KBM-7 (cell line): ENCODE measurements around the gene JCAD.
"Not testable (repeated sequence)": the region's sequence is repeated elsewhere in the genome, so short reads cannot be mapped to it uniquely, and the experiment has no call there.

Experiments used
- DNase-seq: peaks from one replicate; pipeline ENCODE4 v3.0.0-alpha.2; 2015
- in situ Hi-C: fragments of 300-500 bp; cut with MboI; formaldehyde crosslinking; loops from 2 replicates; pipeline ENCODE4 v1.14.3; 2020; ENCODE audit warnings: low sequenced_read_pairs, low pct_unique_long_range_greater_than_20kb, mixed read lengths

The JCAD gene

DNA sequence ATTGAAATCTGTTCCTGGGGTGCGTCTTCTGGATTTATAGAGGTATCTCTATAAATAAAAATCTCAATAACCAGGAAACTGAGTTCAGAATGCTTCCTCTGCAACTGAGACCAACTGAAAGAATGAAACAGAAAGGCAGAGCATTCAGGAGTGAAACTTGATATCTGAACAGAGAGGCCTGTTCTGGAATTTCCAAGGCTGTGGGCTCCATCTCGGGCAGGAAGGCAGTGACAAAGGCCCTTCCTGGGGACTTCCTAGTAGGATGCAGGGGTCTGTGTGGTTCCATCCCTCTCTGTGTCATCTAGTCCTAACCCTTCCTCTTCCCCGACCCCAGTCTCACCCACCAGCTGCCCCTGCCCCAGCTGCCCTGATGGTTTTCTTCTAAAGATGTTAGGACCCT is 52.0 kb downstream of the JCAD start:
- in situ Hi-C loops: no loop called here
- DNase-seq: no peak

DNA sequence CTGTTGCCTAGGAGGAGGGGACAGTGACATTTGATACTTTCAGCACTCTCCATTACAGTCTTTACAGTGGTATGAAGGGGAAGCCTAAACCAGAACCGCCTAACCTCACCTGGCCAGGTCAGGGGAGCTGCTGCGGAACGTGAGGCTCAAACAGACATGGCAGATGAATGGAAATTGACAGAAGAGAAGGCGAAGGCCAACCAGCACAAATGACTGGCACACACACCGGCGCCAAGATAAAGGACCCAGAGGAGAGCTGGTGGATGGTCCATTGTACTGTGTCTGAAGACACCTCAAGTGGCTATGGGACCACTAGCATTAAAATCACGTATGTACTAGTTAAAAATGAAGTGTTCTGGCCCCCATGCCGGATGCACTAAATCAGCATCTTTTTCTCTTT is 53.0 kb downstream of the JCAD start:
- DNase-seq: no peak
- in situ Hi-C loops: no loop called here

DNA sequence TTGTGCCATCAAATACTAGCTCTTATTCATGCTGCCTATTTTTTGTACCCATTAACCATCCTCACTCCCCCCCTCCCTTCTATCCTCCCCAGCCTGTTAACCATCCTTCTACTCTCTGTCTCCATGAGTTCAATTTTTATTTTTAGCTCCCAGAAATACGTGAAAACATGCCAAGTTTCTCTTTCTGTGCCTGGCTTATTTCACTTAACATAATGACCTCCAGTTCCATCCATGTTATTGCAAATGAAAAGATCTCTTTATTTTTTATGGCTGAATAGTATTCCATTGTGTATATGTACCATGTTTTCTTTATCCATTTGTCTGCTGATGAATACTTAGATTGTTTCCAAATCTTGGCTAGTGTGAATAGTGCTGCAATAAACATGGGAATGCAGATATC is 54.3 kb downstream of the JCAD start:
- DNase-seq, in situ Hi-C loops: not testable (repeated sequence)

DNA sequence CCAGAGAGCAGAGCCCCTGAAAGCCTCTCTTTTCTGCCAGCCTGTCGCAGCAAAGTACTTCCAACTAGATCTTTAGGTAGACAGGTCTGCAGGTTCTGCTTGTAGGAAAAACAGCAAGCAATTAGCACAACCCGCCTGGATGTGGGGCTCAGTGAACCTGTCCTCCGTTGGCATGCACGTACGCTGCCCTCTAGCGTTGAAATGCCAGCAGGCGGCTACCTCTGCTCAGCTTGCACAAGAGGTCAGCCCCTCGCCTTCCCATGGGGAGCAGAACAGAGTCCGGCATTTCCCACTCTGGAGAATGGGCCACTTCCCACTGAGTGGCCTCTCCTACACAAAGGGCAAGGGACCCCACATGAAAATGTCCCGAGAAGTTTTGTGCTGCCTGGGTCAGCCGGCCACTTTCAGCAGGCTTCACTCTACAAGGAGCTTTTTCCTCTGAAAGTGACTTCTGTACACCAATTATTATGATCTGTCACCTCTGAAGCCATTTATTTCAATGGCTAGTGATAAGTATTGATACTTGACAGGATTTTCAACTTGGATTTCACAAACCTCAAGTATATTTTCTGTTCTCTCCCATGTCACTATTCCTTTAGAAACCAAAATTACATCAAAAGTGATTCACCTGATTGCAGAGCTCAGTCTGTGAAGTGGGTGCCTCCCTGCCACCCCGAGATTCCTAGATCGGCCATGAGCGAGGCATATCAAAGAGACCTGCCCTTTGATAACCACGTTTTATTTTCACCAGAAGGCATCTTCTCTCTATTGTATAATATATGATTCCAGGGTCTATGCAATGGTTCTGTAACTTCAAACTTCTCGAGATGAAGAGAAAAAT is 56.7 kb downstream of the JCAD start:
- DNase-seq: peak; percentile 83
- in situ Hi-C loops: no loop called here

DNA sequence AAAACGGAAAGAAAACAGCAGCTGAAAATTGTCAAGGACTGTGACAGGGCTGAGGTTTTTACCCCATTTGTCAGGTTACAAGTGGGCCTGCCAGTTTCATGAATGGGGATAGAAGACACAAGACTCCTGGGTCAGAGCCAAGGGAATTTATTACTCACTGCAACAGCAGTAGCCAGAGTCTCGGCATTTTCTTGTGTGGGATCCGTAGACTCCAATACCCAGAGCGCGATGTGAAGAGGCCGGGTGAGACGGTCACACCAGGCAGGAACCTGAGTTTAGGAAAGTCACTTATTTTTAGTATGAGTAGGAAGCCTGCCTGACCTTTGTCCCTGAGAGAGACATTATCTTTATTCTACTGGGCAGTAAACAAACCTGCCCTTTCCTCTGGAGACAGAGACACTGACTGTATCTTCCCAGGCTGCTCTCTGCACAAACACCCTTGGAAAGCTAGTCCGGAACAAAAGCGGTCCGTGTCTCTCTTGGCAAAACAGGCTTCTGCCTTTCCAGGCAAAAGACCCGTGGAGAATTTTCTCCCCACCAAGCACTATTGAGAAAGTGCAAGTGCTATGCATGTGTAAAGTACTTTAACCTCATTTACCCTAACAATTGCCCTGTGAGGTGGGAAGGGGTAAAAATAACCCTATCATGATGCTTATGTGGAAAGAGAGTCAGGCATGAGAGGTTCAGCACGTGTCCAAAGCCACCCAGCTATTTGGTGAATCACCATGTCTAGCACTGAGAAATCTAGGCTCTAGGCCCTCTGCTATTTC is 58.4 kb downstream of the JCAD start:
- no peak for DNase-seq
- in situ Hi-C loops: no loop called here

DNA sequence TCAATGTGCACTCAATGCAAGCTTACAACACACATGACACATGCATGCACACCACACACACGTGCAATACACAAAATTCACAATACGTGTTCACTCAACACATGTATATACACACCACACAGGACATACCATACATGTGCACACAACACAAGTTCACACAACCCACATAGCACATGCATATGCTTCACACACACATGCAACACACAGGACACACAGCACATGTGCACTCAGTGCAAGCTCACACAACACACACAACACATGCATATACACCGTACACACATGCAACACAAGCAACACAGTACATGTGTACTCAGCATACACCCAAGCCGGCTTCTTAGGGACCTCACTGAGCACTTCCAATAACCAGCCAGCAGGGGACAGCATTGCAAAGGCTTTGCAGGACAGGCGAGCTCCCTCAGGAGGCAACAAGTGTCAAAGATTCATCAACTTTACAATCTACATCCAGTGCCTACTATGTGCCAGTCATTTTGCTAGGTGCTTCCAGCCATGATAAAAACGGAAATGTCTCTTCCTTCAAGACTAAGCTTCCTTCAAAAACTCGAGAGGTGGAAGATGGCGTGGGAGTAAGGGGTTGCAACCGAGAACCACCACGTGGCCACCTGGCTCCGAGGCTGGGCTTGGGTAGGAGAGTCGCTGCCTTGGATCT is 61.1 kb downstream of the JCAD start:
- in situ Hi-C loops: no loop called here

DNA sequence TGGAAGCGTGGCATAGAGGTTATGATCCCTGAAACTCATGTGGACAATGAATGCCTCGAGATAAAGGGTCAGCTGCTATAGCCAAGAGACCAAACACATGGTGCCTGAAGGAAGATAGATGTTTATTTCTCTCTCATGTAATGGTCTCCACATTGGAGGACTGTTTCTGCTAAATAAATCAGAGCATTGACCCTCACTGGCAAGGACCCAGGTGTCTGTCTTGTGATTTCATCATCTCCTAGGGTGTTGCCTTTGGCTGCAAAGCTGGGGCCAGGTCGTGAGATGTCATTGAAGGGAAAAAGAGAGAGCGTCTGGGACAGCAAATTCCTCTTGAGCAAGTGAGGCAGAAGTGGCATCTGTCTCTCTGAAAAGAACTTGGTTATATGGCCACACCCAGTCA is 64.6 kb downstream of the JCAD start:
- in situ Hi-C loops: no loop called here
- no peak for DNase-seq

More for the DNA sequence above, 61.1 kb downstream of the JCAD start:
- peak; percentile 76 for DNase-seq

DNA sequence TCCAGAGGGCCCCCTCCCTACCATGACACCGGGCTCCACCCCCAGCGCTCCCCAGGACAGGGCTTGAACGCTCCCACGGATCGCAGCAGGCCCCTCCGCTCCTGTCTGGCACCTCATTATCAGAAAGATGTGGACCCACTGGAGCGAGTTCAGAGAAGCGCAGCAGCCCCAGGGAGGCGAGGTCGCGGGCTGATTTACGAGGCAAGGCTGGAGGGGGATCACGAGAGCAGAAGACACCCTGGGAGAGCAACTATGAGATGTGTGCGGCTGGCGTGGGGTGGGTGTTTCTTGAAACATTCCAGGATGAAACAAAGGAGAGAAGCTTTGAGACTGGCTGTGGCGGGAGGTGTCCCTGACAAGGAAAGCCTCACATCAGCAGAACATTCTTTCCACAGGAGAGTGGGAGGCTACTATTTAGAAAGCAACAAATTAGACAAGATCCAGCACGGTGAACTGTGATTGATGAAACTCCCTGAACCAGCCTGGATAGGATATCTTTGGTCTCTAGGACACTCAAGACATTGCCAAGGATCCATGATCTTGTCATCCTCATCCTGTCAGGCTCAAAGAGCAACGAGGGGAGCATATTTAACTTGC is 66.0 kb downstream of the JCAD start:
- DNase-seq: no peak
- in situ Hi-C loops: no loop called here

DNA sequence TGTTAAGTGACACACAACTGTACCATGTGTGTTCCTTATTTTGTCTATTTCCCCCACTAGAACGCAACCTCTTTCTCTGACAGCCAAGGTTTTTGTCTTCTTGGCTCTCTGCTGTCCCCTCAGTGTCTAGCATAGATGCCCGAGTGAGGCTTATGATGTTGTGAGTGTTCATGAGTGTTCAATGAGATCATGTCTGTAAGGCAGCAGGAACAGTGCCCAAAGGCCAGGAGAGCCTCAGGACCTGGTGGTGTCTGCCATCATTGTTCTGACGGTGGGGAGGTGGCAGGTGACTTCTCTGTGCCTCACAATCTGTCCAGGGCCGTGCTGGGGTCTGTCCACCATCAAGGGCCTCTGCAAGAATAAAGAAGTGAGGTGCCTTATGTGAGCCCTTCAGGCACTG is 66.5 kb downstream of the JCAD start:
- in situ Hi-C loops: no loop called here

DNA sequence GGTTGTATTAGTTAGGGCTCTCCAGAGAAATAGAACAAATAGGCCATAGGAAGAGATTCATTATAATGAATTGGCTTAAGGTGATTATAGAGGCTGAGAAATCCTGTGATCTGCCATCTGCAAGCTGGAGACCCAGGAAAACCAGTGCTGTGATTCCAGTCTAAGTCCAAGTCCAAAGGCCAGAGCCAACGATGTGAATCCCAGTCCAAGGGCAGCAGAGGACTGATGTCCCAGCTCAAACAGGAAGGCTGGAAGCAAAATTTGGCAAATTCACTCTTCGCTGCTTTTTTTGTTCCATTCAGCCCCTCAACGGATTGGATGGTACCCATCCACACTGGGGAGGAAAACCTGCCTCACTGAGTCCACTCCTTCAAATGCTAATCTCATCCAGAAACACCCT is 68.0 kb downstream of the JCAD start:
- in situ Hi-C loops: no loop called here
- no peak for DNase-seq

More for the DNA sequence above, 66.5 kb downstream of the JCAD start:
- DNase-seq: no peak

DNA sequence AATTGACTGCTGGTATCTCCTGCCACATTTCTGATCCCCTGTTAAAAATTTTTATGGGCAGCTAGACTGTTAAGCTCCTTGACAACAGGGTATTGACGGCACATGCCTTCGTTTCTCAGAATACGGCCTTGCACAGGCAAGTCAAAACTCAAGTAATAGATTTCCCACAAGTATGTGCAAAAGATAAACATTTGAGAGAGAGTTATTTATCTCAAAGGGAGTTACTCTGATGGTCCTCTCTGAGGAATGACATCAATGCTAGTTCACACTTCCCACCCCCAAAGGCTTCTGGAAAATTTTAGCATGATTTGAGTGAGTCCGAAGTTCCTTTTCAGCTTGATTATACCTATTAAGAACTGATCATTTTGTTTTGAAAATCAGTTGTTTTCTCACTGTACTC is 71.9 kb downstream of the JCAD start:
- no peak for DNase-seq
- in situ Hi-C loops: no loop called here

DNA sequence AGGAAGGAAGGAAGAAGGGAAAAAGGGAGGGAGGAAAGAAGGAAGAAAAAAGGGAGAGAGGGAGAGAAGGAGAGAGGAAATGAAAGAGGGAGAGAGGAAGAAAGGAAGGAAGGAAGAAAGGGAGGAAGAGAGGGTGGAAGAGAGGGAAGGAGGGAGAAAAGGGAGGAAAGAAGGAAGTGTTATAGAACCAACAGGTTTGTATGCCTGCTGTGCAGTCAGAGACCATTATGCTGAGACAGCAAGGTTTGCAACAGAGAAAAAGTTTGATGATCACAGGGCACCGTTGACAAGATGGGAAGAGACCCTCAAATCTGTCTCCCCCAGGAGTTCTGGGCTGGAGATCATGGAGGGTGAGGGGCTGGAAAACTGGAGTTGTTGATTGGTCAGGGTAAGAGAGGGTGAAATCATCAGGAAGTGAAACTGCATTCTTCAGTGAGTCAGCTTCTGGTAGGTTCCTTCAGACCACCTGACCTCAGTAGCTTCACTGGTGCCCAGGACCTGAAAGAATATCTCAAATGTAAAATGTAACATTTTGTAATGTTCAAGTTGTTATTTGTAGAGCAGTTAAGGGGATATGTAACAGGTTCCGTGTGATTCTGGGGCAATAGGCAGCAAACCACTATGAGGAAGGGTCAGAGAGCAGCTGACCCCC is 76.3 kb downstream of the JCAD start:
- in situ Hi-C loops: no loop called here
- no peak for DNase-seq

DNA sequence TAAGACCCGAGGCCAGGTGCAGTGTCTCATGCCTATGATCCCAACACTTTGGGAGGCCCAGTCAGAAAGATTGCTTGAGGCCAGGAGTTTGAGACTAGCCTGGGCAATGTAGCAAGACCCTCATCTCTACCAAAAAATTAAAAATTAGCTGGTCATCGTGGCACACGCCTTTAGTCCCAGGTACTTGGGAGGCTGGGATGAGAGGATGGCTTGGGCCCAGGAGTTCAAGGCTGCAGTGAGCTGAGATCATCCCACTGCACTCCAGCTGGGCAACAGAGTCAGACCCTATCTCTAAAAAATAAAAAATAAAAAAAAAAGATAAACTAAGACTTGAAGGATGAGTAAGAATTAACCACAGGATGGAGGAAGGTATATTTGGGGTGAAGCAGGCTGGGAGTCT is 77.9 kb downstream of the JCAD start:
- in situ Hi-C loops: no loop called here
- no peak for DNase-seq

DNA sequence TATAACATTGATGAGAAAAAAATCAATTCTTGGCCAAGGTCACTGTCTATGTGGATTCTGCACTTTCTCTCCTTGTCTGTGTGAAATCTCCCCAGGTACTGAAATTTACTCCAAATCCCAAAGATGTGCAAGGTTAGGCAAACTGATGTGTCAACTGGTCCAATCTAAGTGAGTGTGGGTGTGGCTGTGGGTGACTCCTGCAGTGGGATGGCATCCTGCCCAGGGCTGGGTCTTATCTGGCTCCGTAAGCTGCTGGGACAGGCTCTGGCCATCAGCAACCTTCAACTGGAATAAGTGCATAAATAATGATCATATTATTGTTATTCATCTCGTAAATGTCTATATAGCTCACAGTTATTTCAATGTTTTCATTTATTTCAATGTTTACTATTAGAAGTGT is 79.3 kb downstream of the JCAD start:
- in situ Hi-C loops: no loop called here
- DNase-seq: no peak

DNA sequence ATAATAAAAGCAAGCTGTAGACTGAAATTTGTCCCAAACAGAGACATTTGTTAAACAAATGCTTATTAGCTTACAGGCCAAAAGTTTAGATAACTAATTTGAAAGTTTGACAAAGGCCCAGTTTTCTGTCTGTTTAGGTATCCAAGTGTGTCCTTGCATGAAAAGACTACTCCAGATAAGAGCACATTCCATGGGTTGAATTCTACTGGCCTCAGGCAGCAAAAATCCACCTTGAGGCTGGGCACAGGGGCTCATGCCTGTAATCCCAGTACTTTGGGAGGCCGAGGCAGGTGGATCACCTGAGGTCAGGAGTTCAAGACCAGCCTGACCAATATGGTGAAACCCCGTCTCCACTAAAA is 80.0 kb downstream of the JCAD start:
- in situ Hi-C loops, DNase-seq: not testable (repeated sequence)

DNA sequence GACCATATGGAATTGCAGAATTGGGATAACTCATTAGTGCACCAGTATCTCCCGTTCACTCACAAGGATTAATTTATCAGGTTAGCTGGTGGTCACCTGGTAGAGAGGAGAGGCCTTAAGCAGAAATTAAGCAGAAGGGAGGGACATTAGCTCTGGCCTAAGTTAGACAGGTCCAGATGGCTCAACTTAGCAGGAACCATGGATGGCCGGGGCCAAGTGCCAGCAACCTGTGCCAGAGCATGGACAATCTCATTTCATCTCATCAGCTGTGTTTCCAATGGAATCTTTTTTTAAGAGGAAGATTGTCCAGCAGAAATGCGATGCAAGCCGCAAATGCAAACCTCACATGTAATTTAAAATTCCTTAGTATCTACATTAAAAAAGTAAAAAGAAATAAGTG is 82.2 kb downstream of the JCAD start:
- DNase-seq: no peak
- in situ Hi-C loops: no loop called here

DNA sequence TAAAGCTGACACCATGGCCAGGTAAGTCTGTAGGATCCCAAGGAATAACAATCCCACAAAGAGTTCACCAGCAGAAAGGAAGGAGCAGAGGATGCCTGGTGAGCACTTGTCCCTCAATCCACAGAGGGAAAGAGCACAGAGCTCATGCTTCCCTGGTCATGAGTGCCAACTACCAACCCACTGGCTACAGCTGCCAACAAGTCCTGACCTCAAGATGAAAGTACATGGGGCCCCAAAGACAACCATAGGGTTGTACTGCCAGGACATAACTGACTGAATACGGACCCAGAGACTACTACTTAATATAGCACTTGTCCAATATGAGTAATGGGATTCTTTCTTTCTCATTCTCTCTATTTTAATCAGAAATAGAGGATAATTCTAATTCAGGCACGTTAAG is 83.3 kb downstream of the JCAD start:
- no peak for DNase-seq
- in situ Hi-C loops: no loop called here

DNA sequence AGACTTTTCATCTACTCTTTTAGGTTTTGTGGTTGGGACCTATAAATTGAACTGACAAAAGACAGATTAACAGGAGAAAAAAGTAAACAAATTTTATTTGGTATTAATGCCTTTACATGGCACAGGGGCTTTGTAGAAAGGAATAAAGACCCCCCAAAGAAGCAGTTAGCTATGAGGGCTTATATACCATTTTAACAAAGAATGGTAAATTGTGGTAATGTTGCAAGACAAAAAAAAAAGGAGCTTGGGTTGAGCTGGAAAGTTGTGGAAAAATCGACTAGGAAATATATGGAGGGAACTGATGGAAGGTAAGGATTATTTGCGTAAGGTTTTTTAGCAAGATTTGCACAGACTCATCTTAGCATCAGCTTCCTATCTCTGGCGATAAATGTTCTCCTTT is 84.6 kb downstream of the JCAD start:
- in situ Hi-C loops: no loop called here

DNA sequence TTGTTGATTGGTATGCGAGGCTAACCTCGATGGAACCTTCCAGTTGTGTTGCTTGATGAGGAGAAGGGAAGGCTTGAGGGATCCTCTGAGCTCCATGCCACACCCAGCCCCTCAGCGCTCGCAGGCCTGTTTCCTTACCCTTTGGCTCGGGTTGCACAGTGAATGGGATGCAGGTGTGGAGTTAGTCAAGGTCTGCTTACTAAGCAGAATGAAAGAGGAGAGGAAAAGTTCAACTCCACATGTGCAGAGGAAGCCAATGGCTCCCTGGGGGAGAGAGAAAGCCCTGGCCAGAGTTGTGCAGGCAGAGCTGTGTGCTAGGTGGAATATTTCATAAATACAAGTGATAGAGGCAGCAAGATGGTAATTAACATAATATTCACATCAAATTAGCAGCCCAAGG is 85.5 kb downstream of the JCAD start:
- no peak for DNase-seq

More for the DNA sequence above, 84.6 kb downstream of the JCAD start:
- no peak for DNase-seq

More for the DNA sequence above, 85.5 kb downstream of the JCAD start:
- in situ Hi-C loops: no loop called here
